Brain microvascular endothelial cell (primary cell): ENCODE measurements around the gene RBFOX2.
"Not testable (repeated sequence)": the region's sequence is repeated elsewhere in the genome, so short reads cannot be mapped to it uniquely, and the experiment has no call there.

ENCODE experiments used
- DNase-seq: peaks from one replicate; pipeline ENCODE4 v3.0.0-alpha.2; 2020
- H3K27ac ChIP-seq: fragments of 250-450 bp; sonication (Bioruptor Pico); 2 replicates; pipeline ENCODE4 v1.5.1; 2020; ENCODE audit warnings: mild to moderate bottlenecking, moderate library complexity
- H3K27me3 ChIP-seq: fragments of 250-450 bp; sonication (Bioruptor Pico); replicated peaks from 2 replicates; pipeline ENCODE4 v1.5.1; 2020; ENCODE audit warnings: mild to moderate bottlenecking
- H3K36me3 ChIP-seq: fragments of 250-450 bp; sonication (Bioruptor Pico); replicated peaks from 2 replicates; pipeline ENCODE4 v1.5.1; 2020; ENCODE audit warnings: mild to moderate bottlenecking
- H3K4me3 ChIP-seq: 2 replicates; pipeline ENCODE4 v1.5.1; 2011; ENCODE audit warnings: low read depth, mild to moderate bottlenecking, control low read depth, low read length, moderate library complexity
- CTCF ChIP-seq: IDR thresholded peaks from 2 replicates; pipeline ENCODE4 v1.5.1; 2011; ENCODE audit warnings: low read depth, mild to moderate bottlenecking, moderate library complexity, low read length, control low read depth, inconsistent platforms; ENCODE audit errors: missing control alignments
- in situ Hi-C: cut with HindIII; loops from 2 replicates; pipeline ENCODE4 v1.10.0; 2017; ENCODE audit warnings: low sequenced_read_pairs, low pct_ligation_motif_present

The RBFOX2 gene

GRCh38 chr22:36022162-36022561 lies 6.5 kb downstream of the RBFOX2 start:
- Histone ChIP-seq H3K27ac (no peak overlapping the region), H3K4me3 (no peak overlapping the region), H3K27me3 (no peaks in the 10 kb centered on the region), H3K36me3 (no peaks in the 10 kb centered on the region)
- no peak for TF ChIP-seq CTCF
- DNase-seq: peak; percentile 24
- in situ Hi-C loops: no loop called here

- no peak for DNase-seq
- Histone ChIP-seq H3K4me3 (no peak overlapping the region), H3K27ac (no peak overlapping the region), H3K36me3 (no peaks in the 10 kb centered on the region), H3K27me3 (no peaks in the 10 kb centered on the region)
- TF ChIP-seq CTCF: no peak
- in situ Hi-C loops: no loop called here
Observed at GRCh38 chr22:36021606-36022153, 6.9 kb downstream of the RBFOX2 start.

- H3K4me3 ChIP-seq, H3K27me3 ChIP-seq, in situ Hi-C loops, H3K27ac ChIP-seq, DNase-seq, H3K36me3 ChIP-seq: not testable (repeated sequence)
Observed at GRCh38 chr22:36020865-36021264, 7.8 kb downstream of the RBFOX2 start.

- in situ Hi-C loops: no loop called here
- H3K4me3 ChIP-seq: no peak overlapping the region
- TF ChIP-seq CTCF: no peak
- H3K27me3 ChIP-seq: no peaks in the 10 kb centered on the region
- H3K27ac ChIP-seq: no peak overlapping the region
- H3K36me3 ChIP-seq: no peaks in the 10 kb centered on the region
- DNase-seq: no peak
Observed at GRCh38 chr22:36017651-36018091, 11.0 kb downstream of the RBFOX2 start.

GRCh38 chr22:36016684-36017083 lies 11.9 kb downstream of the RBFOX2 start:
- Histone ChIP-seq H3K27ac (no peak overlapping the region), H3K36me3 (no peaks in the 10 kb centered on the region), H3K27me3 (no peaks in the 10 kb centered on the region), H3K4me3 (no peak overlapping the region)
- TF ChIP-seq CTCF: no peak
- in situ Hi-C loops: no loop called here
- DNase-seq: no peak

- no peak for TF ChIP-seq CTCF
- in situ Hi-C loops: no loop called here
- H3K27me3 ChIP-seq: no peaks in the 10 kb centered on the region
Observed at GRCh38 chr22:36015811-36016529, 12.7 kb downstream of the RBFOX2 start.

More at GRCh38 chr22:36015811-36016529, 12.7 kb downstream of the RBFOX2 start:
- H3K27ac ChIP-seq: no peak overlapping the region
- H3K36me3 ChIP-seq: no peaks in the 10 kb centered on the region
- DNase-seq: no peak
- no peak overlapping the region for H3K4me3 ChIP-seq
